ENCODE data around the gene KIFC3.
"Not testable (repeated sequence)": the region's sequence is repeated elsewhere in the genome, so short reads cannot be mapped to it uniquely, and the experiment has no call there.

Gene KIFC3

DNA sequence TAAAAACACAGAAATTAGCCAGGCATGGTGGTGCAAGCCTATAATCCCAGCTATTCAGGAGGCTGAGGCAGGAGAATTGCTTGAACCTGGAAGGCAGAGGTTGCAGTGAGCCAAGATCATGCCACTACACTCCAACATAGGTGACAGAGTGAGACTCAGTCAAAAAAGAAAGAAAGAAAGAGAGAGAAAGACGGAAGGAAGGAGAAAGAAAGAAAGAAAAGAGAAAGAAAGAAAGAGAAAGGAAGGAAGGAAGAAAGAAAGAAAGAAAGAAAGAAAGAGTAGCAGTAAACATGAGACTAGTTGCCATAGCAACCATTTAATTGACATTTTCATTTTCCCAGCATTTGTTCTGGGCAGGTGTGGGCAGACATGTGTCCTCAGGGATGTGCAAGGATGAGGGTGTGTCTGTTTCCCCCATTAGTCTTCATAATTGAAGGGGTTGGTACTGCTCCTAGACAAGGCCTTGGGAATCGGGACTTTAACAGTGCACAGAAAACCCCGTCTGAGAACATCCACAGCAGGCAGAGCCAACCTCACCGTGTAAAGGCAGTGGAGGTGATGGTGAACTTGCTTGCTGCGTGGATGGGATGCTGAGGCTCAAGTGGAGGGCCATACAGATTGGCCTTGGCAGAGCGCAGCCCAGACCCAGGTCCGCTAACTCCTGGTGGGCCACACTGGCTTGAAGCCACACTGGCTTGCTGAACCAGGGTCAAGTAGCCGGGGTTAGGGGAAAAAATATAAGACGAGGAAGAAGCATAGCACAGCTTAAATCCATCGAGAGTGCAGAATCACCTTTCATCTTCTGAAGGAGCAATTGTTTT is 35.2 kb upstream of the KIFC3 start:
- peaks cover 9% of the 10 kb centered on the region for H3K4me1 ChIP-seq (ENCODE audit: control insufficient read depth, insufficient read depth, low read length, unreplicated experiment)
- no peak overlapping the region for H2AFZ ChIP-seq (ENCODE audit: low read length, unreplicated experiment)
- no peaks in the 10 kb centered on the region for H3K36me3 ChIP-seq (ENCODE audit: insufficient read depth, low read length)
- no peak overlapping the region for H3K4me3 ChIP-seq (ENCODE audit: low read depth, low read length)
- H3K27me3 ChIP-seq (ENCODE audit: insufficient read depth, low read length), result no peaks in the 10 kb centered on the region
- H3K27ac ChIP-seq (ENCODE audit: low read depth, low read length), result no peak overlapping the region
- no peaks in the 10 kb centered on the region for H3K79me2 ChIP-seq (ENCODE audit: control insufficient read depth, insufficient read depth, low read length, unreplicated experiment)

- peak overlapping the region; percentile 70 for H3K27ac ChIP-seq (ENCODE audit: low read depth, low read length)
- H3K4me1 ChIP-seq (ENCODE audit: control insufficient read depth, insufficient read depth, low read length, unreplicated experiment); H3K36me3 ChIP-seq (ENCODE audit: insufficient read depth, low read length); H3K79me2 ChIP-seq (ENCODE audit: control insufficient read depth, insufficient read depth, low read length, unreplicated experiment); H3K27me3 ChIP-seq (ENCODE audit: insufficient read depth, low read length): not testable (repeated sequence)
- H2AFZ ChIP-seq (ENCODE audit: low read length, unreplicated experiment), result peak overlapping the region; percentile 19
- H3K4me3 ChIP-seq (ENCODE audit: low read depth, low read length), result peak overlapping the region; percentile 52
Measured at GRCh38 chr16:57835439-57835838, 33.1 kb upstream of the KIFC3 start.

DNA sequence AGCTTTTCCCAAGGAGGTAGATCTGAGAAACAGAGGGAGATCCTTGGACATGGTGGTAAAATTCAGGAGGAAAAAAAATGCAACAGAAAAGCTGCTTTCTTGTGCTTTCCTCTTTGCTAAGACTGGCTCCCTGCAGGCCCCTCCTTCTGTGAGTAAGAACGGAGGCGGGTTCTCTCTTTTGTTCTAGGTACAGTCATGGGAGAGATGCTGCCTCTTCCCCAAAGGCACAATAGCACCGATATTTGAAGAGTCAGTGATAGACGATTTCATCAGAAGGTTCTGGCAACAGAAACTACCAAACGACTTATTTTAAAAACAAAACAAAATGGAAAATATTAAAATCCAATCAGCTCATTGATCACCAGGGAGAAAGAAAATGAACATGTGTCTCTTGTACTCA is 32.6 kb upstream of the KIFC3 start:
- H3K27ac ChIP-seq (ENCODE audit: low read depth, low read length), result peak overlapping the region; percentile 70
- H2AFZ ChIP-seq (ENCODE audit: low read length, unreplicated experiment), result peak overlapping the region; percentile 19
- H3K4me1 ChIP-seq (ENCODE audit: control insufficient read depth, insufficient read depth, low read length, unreplicated experiment), result peaks cover 9% of the 10 kb centered on the region
- no peaks in the 10 kb centered on the region for H3K36me3 ChIP-seq (ENCODE audit: insufficient read depth, low read length)
- peak overlapping the region; percentile 52 for H3K4me3 ChIP-seq (ENCODE audit: low read depth, low read length)
- no peaks in the 10 kb centered on the region for H3K79me2 ChIP-seq (ENCODE audit: control insufficient read depth, insufficient read depth, low read length, unreplicated experiment)
- no peaks in the 10 kb centered on the region for H3K27me3 ChIP-seq (ENCODE audit: insufficient read depth, low read length)

GRCh38 chr16:57830890-57831484 is 28.7 kb upstream of the KIFC3 start:
- Histone ChIP-seq H3K4me3 (ENCODE audit: low read depth, low read length) (no peak overlapping the region), H2AFZ (ENCODE audit: low read length, unreplicated experiment) (no peak overlapping the region), H3K36me3 (ENCODE audit: insufficient read depth, low read length) (no peaks in the 10 kb centered on the region), H3K27ac (ENCODE audit: low read depth, low read length) (no peak overlapping the region), H3K4me1 (ENCODE audit: control insufficient read depth, insufficient read depth, low read length, unreplicated experiment) (peaks cover 9% of the 10 kb centered on the region), H3K79me2 (ENCODE audit: control insufficient read depth, insufficient read depth, low read length, unreplicated experiment) (no peaks in the 10 kb centered on the region), H3K27me3 (ENCODE audit: insufficient read depth, low read length) (no peaks in the 10 kb centered on the region)

DNA sequence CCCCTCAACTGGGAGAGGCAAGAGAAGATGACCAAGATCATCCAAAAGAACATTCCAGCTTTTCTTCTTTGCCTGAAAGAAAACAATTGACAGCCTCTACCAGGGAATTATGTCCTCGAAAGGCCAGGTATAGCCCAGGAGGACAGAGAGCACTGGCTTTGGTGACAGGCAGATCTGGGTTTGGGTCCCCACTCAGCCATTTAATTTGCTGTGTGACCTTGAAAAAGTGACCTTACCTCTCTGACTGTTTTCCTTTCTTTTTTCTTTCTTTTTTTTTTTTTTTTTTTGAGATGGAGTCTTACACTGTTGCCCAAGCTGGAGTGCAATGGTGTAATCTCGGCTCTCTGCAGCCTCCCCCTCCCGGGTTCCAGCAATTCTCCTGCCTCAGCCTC is 27.7 kb upstream of the KIFC3 start:
- Histone ChIP-seq H3K36me3 (ENCODE audit: insufficient read depth, low read length) (no peaks in the 10 kb centered on the region), H2AFZ (ENCODE audit: low read length, unreplicated experiment) (no peak overlapping the region), H3K27ac (ENCODE audit: low read depth, low read length) (no peak overlapping the region), H3K4me3 (ENCODE audit: low read depth, low read length) (no peak overlapping the region), H3K4me1 (ENCODE audit: control insufficient read depth, insufficient read depth, low read length, unreplicated experiment) (peaks cover 5% of the 10 kb centered on the region), H3K27me3 (ENCODE audit: insufficient read depth, low read length) (no peaks in the 10 kb centered on the region), H3K79me2 (ENCODE audit: control insufficient read depth, insufficient read depth, low read length, unreplicated experiment) (no peaks in the 10 kb centered on the region)

GRCh38 chr16:57828272-57829161 is 26.2 kb upstream of the KIFC3 start:
- no peaks in the 10 kb centered on the region for H3K4me1 ChIP-seq (ENCODE audit: control insufficient read depth, insufficient read depth, low read length, unreplicated experiment)
- H3K79me2 ChIP-seq (ENCODE audit: control insufficient read depth, insufficient read depth, low read length, unreplicated experiment), result no peaks in the 10 kb centered on the region
- H3K27me3 ChIP-seq (ENCODE audit: insufficient read depth, low read length), result no peaks in the 10 kb centered on the region
- no peak overlapping the region for H3K27ac ChIP-seq (ENCODE audit: low read depth, low read length)
- no peaks in the 10 kb centered on the region for H3K36me3 ChIP-seq (ENCODE audit: insufficient read depth, low read length)
- H3K4me3 ChIP-seq (ENCODE audit: low read depth, low read length), result no peak overlapping the region
- H2AFZ ChIP-seq (ENCODE audit: low read length, unreplicated experiment), result no peak overlapping the region

- Histone ChIP-seq H2AFZ (ENCODE audit: low read length, unreplicated experiment) (no peak overlapping the region), H3K4me1 (ENCODE audit: control insufficient read depth, insufficient read depth, low read length, unreplicated experiment) (no peaks in the 10 kb centered on the region), H3K4me3 (ENCODE audit: low read depth, low read length) (no peak overlapping the region), H3K27me3 (ENCODE audit: insufficient read depth, low read length) (no peaks in the 10 kb centered on the region), H3K27ac (ENCODE audit: low read depth, low read length) (no peak overlapping the region), H3K36me3 (ENCODE audit: insufficient read depth, low read length) (no peaks in the 10 kb centered on the region), H3K79me2 (ENCODE audit: control insufficient read depth, insufficient read depth, low read length, unreplicated experiment) (no peaks in the 10 kb centered on the region)
Measured at GRCh38 chr16:57826706-57827625, 24.7 kb upstream of the KIFC3 start.

DNA sequence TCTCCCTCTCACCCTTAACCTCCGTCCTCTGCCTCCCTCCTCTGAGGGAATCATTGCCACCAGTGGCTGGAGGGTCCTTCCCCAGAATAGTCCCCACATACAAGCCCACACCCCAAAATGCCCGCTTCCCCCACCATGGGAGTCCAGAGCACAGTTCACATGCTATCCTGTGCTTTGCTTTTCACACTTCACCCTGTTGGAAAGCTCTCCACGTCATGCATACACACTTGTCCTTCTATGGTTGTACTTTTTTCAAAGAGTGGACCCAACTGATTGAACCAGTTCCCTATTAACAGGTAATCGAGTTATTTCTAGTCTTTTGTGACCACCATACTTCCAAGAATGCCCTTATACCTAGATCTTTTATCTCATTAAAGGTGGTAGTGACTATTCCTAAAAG is 23.8 kb upstream of the KIFC3 start:
- Histone ChIP-seq H3K27me3 (ENCODE audit: insufficient read depth, low read length) (no peaks in the 10 kb centered on the region), H3K4me1 (ENCODE audit: control insufficient read depth, insufficient read depth, low read length, unreplicated experiment) (no peaks in the 10 kb centered on the region), H3K4me3 (ENCODE audit: low read depth, low read length) (no peak overlapping the region), H3K36me3 (ENCODE audit: insufficient read depth, low read length) (no peaks in the 10 kb centered on the region), H3K27ac (ENCODE audit: low read depth, low read length) (no peak overlapping the region), H3K79me2 (ENCODE audit: control insufficient read depth, insufficient read depth, low read length, unreplicated experiment) (no peaks in the 10 kb centered on the region), H2AFZ (ENCODE audit: low read length, unreplicated experiment) (no peak overlapping the region)

DNA sequence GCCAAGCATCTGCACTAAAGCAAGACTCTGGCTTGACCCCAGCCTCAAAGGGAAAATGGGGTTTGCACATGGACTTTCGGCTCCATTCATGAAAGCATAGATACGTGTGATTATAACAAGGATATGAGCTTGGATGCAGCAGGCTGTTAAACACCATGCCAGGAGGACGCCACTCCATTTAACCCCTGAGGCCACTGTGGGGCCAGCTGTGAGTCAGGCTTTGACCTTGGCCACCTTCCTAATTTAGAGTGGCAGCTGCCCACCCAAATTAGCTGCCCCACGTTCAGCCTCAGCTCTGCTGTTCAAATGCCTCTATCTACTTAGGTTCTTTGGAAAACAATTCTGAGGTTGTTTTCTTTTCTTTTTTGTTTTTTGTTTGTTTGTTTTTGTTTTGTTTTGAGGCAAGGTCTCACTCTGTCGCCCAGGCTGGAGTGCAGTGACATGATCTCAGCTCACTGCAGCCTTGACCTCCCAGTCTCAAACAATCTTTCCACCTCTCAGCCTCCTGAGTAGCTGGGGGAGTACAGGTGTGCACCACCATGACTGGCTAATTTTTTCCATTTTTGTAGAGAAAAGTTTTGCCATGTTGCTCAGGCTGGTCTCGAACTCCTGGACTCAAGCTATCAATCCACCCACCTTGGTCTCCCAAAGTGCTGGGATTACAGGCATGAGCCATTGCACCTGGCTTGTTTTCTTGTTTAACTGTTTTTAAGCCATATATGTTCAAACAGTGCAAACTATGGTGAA is 23.2 kb upstream of the KIFC3 start:
- H2AFZ ChIP-seq (ENCODE audit: low read length, unreplicated experiment), result no peak overlapping the region
- H3K4me3 ChIP-seq (ENCODE audit: low read depth, low read length), result no peak overlapping the region
- no peaks in the 10 kb centered on the region for H3K36me3 ChIP-seq (ENCODE audit: insufficient read depth, low read length)
- no peaks in the 10 kb centered on the region for H3K4me1 ChIP-seq (ENCODE audit: control insufficient read depth, insufficient read depth, low read length, unreplicated experiment)
- H3K27me3 ChIP-seq (ENCODE audit: insufficient read depth, low read length), result no peaks in the 10 kb centered on the region
- no peaks in the 10 kb centered on the region for H3K79me2 ChIP-seq (ENCODE audit: control insufficient read depth, insufficient read depth, low read length, unreplicated experiment)
- no peak overlapping the region for H3K27ac ChIP-seq (ENCODE audit: low read depth, low read length)

Measured in ACC112 (cell line).